GM18505 (cell line): ENCODE results near the gene TIMP4.
A peak's percentile ranks its signal among the peaks of the same experiment; 100 is the strongest.

Source experiments
- ATAC-seq: cut with Tn5 transposase; IDR thresholded peaks from one replicate; pipeline ENCODE4 v1.9.1; 2021; ENCODE audit not compliant: unreplicated experiment
- POLR2A ChIP-seq: IDR thresholded peaks from 4 replicates; pipeline ENCODE4 v1.6.1; 2011; ENCODE audit warnings: borderline replicate concordance; ENCODE audit not compliant: insufficient read depth, insufficient read length; ENCODE audit errors: extremely low read depth

TIMP4 gene

GRCh38 chr3:12190832-12191231 is 32.1 kb upstream of the TIMP4 start:
- no peak for ATAC-seq
- TF ChIP-seq POLR2A: no peak

DNA sequence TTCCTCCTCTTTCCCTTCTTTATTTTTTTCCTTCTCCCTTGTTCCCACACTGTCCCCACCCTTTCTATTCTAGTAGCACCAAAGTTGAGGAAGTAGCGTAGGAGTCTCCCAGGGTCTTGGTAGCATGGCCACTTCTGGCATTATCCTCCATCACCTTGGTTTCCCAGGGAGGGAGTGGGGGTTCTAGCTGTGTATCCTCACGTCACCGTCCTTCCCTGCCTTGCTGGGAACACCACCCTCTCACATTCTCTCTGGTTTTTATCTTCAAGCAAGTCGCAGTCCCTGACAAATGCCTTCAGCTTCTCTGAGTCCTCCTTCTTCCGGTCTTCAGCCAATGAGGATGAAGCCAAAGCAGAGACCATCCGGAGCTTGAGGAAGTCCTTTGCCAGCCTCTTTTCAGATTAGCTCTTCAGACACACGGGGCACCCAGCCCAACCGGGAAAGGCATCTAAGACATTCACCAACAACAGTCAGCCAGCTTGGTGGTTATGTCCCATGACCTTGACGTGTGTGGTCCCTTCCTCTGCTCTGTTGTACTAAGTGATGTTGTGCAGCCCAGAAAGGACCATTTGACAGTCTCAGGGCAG is 31.6 kb upstream of the TIMP4 start:
- ATAC-seq: no peak
- no peak for TF ChIP-seq POLR2A

GRCh38 chr3:12188681-12189287 is 30.1 kb upstream of the TIMP4 start:
- ATAC-seq: no peak
- no peak for TF ChIP-seq POLR2A

GRCh38 chr3:12188328-12188648 is 29.6 kb upstream of the TIMP4 start:
- no peak for TF ChIP-seq POLR2A
- ATAC-seq: no peak

- ATAC-seq: peak; percentile 75
These were observed 29.0 kb upstream of the TIMP4 start for GRCh38 chr3:12187448-12188327.

GRCh38 chr3:12186515-12187286 is 28.0 kb upstream of the TIMP4 start:
- ATAC-seq: no peak
- no peak for TF ChIP-seq POLR2A

More at GRCh38 chr3:12187448-12188327, 29.0 kb upstream of the TIMP4 start:
- TF ChIP-seq POLR2A: peak; percentile 16

- no peak for ATAC-seq
These were observed 27.3 kb upstream of the TIMP4 start for GRCh38 chr3:12186046-12186445.

DNA sequence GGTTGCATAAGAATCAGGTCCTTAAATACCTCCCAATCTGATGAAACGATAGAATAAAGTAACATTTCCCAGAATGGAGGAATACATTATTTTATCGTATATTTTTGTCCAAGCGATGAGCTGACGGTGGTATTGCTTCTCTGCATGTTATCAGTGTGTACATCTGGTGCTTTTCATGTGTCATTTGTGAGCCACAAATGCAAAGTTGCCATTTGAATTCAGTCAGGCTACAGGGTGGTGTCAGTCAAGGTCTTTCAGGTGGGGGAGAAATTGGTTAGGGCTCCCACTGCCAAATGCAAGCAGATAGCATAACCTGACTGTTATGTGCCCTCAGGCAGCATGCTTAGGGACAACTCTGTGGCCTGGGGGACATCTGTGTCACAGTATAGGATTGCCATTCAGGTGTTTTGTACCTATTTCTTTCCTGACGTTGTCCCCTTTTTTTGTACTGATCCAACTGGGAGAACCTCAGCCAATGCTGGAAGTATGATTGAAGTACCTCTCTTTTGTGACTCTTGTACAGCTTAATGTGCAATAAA is 26.5 kb upstream of the TIMP4 start:
- no peak for ATAC-seq
- TF ChIP-seq POLR2A: no peak

More at GRCh38 chr3:12186046-12186445, 27.3 kb upstream of the TIMP4 start:
- TF ChIP-seq POLR2A: no peak

DNA sequence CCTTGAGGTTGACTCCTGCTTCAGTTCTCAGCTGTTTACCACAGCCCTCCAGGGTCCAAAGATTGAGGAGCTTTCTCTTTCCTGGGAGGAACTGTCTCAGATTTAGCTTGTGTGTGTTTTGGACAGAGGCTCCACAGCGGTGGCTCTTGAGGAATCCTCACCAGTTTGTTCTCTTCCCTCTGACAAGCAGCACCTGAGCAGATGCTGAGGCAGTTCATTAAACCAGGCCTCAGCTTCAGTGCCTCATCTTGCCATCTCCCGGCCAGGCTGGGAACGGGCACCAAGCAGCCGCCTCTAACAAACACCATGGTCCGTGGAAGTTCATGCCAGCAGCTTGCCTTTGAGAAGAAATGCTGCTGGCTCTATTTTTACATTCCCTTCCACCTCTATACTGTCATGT is 25.8 kb upstream of the TIMP4 start:
- no peak for TF ChIP-seq POLR2A
- ATAC-seq: no peak

GRCh38 chr3:12182687-12183441 is 24.2 kb upstream of the TIMP4 start:
- no peak for ATAC-seq
- TF ChIP-seq POLR2A: no peak

GRCh38 chr3:12181806-12182205 is 23.1 kb upstream of the TIMP4 start:
- no peak for ATAC-seq
- no peak for TF ChIP-seq POLR2A

GRCh38 chr3:12181301-12181700 is 22.6 kb upstream of the TIMP4 start:
- no peak for TF ChIP-seq POLR2A
- no peak for ATAC-seq

DNA sequence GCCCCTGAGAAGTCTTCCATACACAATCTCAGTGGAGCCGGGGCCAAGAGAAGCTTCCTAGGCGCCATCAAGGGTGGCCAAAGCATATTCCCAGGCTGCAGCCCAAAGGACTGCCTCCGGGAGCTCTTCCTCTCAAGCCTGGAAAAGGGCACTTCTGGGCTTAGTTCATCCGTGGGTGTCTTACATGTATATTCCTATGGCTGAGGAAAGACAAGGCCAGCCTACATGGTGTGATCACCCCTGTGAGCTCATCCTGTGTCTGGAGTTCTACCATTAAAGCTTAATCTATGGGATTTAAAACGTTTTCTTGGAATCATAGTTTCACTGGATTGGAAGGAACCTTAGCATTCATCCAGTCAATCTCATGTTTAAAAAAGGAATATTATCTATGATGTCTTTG is 21.9 kb upstream of the TIMP4 start:
- no peak for TF ChIP-seq POLR2A
- no peak for ATAC-seq

DNA sequence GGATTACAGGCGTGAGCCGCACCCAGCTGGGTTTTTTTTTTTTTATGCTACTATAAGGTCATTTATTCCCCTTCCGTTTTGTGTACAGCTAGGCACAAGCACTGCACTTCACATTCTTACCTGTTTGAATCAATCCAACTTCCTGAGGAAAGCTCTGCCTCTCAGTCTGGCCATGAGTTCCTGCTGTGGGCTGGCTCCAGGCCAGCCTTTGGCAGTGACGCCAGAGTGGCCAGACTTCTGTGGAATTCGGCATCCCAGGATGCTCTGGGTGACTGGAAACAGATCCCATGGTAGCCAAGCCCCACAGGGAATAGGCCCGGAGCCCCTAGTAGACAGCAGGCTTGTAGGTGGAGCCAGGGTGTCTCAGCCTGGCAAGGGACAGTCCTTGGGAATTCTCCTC is 21.5 kb upstream of the TIMP4 start:
- TF ChIP-seq POLR2A: no peak
- ATAC-seq: no peak
